Femur (tissue), 1 donor: ENCODE data around the gene PRMT1.
"Not testable (repeated sequence)": the region's sequence is repeated elsewhere in the genome, so short reads cannot be mapped to it uniquely, and the experiment has no call there.

Source experiments
- DNase-seq: peaks from one replicate; pipeline ENCODE4 v3.0.0-alpha.2; 2017

PRMT1 gene

DNA sequence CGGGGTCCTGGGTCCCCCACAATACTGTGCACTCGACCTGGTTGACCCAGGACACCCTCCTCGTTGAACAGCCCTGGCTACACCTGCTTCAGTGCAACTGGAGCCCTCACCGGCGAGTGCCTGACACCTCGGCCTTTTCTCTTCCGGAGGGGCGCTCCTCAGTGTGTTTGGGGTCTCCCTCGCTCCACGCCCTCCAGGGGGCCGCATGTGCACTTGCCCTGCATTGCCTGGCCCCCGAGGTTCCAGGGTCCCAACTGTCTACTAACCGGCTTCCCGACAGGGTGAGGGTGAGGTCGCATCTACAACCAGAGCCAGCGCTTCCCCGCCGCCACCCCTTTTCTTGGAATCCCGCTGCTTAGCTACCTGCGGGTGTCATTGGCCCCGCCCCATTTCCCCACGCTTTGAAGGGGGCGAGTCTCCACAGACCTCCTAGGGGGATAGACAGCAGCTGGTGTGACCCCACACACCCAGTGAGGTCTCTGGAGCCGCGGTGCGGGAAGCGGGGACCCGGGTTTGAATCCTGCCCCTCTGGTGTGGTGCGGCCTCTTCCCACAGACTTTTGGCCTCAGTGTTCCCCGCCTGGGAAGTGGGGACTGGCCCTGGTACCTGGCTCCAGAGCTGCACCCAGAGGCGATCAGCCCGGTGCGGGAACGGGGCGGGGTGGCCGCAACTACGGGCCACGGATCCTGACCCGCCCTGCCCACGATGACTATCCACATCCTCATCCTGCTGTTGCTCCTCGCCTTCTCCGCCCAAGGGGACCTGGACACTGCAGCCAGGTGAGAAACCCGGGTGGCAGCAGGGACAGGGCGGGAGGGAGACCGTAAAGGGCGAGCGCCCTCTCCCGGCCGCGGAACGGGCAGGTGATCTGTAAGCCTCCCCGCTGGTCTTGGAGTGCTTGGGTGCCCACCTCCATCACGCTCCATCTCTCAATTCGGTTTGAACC is 12.3 kb downstream of the PRMT1 start, which contains the start of gene ADM5:
Gene ADM5, plus strand, starts transcription at position 462 of the 946 bp plus-strand sequence. Its CDS starts 244 bp downstream, at position 706.
- no peak for DNase-seq

DNA sequence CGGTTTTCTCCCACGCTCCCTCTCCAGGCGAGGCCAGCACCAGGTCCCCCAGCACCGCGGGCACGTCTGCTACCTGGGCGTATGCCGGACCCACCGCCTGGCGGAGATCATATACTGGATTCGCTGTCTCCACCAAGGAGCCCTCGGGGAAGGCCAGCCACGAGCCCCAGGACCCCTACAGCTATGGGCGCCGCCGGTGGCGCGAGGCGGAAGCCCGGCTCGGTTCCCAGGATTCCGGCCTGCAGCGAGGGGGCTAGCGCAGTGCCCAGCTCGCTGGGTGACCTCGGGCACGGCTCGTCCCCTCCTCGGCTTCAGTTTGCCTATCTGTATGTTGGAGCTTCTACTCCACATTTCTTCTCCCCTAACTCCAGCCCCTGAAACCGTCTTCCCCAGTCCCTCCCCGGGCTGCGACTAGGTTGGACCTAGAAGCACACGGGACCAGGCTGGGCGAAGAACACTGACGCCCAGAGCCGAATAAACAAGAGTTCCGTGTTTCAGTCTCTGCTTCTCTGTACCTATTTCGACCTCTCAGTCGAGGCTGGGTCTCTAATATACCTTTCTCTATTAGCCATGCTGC is 13.1 kb downstream of the PRMT1 start:
- no peak for DNase-seq

DNA sequence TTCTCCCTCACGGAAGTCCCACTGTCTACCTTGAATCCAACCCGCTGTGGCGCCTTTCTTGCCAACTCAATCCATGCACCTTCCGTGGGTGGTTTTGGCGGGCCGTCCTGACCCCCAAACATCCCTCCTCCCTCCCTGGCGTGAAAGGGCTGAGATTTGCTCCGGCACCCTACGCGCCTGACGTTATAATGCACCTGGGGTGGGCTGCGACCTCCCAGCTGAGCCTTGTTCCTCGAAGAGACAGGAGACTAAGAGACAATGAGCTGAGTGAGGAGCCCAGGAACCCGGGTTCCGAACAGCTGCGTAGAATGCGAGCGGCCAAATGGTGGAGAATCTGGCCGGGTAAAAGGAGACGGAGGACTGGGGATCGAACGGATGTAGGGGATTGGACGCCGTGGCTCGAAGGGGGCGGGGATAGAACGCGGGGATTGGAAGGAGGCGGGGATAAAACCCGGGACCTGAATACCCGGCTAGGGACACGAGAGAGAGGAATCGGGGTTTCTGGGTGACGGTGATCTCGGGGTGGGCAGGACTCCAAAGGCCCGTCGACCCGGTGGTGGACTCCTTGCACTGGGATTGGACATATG is 13.7 kb downstream of the PRMT1 start, which contains the start of gene CPT1C:
Gene CPT1C, plus strand, starts transcription at position 461 of the 587 bp plus-strand sequence. CDS start 1,137 bp downstream, outside the sequence.
- DNase-seq = peak; percentile 87

DNA sequence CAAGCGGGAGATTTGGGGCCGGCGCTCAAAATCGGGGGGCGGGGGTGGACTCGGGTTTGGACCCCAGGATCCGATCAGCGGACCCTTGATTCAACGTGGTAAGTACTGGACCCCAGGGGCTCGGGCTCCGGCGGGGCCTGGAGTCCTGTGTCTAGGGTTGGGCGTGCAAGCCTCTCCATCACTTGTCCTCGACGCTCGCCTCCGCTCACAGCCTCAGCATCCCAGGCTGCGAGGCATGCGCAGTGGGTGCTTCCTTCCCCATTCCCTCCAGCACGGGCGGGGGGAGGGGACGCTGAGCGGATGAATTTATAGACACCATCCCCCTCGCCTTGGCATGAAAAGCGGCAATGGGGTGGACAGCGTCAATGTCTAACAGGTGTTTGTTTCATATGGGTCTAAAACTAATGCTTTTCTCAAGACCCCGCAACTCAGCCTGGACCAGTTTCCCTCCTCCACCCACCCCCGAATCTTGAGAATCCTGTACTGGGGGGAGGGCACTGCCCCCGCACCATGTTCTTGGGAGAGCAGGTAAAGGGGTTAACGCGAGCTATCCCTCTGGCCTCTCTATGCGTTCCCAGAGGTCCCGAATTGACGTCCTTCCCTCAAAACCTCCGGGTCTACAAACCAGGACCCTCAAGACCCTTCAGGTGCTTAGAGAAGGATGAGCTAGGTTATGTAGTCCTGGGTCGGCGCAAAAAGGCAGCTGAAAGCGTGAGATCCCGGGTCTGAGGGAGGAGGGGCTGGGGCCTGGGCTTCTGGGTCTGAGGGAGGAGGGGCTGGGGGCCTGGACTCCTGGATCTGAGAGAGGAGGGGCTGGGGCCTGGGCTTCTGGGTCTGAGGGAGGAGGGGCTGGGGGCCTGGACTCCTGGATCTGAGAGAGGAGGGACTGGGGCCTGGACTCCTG is 14.4 kb downstream of the PRMT1 start:
- DNase-seq = peak; percentile 81

DNA sequence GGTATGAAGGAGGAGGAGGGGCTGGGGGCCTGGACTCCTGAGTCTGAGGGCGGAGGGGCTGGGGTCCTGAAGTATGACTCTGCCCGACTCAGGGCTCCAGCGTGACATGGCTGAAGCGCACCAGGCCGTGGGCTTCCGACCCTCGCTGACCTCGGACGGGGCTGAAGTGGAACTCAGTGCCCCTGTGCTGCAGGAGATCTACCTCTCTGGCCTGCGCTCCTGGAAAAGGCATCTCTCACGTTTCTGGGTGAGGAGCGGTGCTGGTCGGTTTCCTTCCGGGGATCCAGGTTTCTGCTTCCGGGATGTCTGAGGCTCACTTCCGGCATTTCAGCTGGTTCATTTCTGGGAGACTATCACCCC is 15.1 kb downstream of the PRMT1 start:
- DNase-seq = no peak

DNA sequence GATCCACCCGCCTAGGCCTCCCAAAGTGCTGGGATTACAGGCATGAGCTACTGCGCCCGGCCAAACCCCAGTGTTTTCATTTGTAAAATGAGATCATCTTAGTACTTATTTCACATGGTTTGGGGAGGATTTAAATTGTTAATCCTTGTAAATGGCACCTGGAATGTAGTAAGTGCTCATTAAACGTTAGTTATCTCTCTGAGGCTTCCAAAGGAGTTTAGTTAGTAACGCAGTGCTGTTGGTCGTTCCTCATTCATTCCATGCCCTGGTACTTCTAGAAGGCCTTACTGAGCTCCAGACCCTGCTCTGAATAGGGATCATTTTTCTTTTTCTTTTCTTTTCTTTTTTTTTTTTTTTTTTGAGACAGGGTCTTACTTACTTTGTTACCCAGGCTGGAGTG is 19.0 kb downstream of the PRMT1 start:
- DNase-seq = no peak

DNA sequence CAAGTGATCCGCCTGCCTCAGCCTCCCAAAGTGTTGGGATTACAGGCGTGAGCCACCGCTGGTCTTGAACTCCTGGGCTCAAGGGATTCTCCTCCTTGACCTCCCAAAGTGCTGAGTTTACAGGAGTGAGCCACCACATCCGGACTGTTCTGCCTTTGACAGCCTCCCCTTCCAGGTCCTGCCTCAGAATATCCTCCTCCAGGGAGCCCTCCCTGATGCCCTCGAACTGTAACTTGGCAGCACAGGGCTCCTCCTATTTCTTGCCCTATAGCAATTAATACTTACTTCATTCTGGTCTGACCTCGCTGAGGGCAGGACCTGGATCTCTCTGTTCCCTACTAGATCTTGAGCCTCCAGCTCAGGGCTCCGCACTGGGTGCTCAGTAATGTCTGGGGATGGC is 19.8 kb downstream of the PRMT1 start:
- DNase-seq = no peak

DNA sequence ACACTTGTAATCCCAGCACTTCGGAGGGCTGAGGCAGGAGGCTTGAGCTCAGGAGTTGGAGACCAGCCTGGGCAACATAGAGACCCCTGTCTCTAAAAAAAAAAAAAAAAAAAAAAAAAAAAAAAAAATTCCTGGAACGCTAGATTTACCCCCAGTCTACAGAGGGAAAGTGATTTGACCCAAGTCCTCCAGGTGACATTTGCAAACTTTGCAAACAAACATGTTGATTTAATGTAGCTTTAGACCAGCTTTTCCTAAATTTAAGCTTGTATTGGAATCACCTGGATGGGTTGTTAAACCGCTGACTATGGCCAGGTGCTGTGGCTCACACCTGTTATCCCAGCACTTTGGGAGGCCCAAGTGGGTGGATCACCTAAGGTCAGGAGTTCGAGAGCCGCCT is 22.3 kb downstream of the PRMT1 start:
- DNase-seq = no peak

DNA sequence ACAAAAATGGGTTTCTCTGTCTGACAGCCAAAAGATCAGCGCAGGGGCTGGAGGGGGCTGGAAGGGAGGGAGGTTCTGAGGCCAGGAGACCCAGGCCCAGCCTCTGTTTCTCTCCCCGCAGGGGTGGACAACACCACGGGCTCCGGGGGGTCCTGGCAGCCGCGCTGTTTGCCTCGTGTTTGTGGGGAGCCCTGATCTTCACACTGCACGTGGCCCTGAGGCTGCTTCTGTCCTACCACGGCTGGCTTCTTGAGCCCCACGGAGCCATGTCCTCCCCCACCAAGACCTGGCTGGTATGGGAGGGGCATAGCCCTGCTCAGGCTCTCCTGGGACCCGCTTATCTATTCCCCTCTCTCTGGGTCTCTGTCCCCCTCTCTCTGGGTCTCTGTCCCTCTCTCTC is 23.5 kb downstream of the PRMT1 start:
- no peak for DNase-seq

DNA sequence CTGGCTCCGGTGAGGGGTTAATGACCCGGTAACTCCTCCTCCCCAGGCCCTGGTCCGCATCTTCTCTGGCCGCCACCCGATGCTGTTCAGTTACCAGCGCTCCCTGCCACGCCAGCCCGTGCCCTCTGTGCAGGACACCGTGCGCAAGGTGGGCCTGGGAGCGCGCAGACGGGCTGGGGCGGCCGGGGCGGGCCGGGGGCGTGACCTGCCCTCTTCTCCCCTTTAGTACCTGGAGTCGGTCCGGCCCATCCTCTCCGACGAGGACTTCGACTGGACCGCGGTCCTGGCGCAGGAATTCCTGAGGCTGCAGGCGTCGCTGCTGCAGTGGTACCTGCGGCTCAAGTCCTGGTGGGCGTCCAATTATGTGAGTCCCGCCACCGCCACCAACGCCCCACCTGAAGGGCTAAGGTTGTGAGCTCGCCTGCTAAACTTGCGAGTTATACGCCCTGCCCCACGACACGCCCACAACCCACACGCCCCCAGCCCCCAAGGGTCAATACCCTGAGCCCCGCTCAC is 24.3 kb downstream of the PRMT1 start:
- DNase-seq = no peak

DNA sequence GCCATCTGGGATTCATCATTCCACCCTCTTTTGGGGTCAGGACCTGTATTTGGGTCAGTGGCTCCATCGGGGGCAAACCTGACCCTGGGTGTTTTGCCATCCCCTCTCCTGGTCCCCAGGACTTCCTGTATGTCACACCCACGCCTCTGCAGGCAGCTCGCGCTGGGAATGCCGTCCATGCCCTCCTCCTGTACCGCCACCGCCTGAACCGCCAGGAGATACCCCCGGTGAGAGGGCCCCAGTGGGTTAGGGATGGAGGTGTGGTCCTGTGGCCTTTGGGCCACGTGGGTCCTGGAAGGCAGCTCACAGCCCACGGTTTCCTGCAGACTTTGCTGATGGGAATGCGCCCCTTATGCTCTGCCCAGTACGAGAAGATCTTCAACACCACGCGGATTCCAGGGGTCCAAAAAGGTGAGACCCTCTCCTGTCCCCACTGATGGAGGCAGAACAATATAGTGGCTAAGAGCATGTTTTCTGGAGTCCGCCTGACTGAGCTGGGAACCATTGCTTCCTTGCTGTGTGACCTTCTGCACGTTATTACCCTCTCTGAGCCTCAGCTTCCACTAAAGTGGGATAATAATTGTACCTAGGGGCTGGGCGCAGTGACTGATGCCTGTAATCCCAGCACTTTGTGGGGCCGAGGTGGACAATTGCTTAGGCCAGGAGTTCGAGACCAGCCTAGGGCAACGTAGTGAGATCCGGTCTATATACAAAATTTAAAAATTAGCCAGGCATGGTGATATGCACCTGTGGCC is 28.0 kb downstream of the PRMT1 start:
- no peak for DNase-seq

DNA sequence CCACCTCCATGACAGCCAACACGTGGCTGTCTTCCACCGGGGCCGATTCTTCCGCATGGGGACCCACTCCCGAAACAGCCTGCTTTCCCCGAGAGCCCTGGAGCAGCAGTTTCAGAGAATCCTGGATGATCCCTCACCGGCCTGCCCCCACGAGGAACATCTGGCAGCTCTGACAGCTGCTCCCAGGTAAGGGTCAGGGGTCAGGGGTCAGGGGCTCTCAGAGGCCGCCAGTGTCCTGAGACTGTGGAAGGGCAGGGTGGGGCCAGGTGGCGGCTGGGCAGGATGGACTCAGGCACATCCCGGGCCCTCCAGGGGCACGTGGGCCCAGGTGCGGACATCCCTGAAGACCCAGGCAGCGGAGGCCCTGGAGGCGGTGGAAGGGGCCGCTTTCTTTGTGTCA is 28.8 kb downstream of the PRMT1 start:
- DNase-seq = no peak

DNA sequence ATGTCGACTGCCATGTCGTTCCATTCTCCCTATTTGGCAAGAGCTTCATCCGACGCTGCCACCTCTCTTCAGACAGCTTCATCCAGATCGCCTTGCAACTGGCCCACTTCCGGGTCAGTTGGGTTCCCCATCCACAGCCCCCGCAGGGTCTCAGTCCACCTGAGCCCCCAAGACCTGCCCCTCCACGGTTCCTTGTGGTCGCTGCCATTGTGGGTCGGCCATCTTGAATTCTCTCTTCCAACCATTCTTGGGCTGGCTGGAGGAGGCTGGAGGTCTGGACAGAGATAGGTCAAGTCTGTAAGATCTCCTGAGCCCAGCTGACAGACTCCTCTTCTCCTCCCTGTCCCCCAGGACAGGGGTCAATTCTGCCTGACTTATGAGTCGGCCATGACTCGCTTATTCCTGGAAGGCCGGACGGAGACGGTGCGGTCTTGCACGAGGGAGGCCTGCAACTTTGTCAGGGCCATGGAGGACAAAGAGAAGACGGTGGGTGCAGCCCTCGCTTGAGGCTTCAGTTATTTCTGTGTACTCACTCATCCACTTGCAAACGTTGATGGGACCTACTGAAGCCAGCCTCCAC is 33.4 kb downstream of the PRMT1 start:
- DNase-seq = no peak

DNA sequence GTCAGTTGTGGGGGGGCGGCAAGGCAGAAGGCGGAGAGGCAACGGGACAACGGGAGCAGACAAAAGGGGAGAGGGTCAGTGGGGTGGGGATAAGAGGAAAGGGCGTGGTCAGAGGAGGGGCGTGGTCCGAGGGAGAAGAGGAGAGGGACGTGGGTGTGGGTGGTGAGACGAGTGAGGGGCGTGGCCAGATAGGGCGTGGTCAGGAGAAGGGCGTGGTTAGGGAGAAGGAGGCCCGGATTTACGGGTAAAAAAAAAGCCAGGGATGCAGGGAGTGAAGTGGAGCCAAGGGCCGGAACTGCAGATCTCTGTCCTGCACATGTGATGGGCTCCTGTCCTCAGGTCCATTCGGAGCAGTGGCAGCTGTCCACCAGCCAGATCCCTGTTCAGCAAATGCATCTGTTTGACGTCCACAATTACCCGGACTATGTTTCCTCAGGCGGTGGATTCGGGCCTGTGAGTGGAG is 35.4 kb downstream of the PRMT1 start:
- DNase-seq = no peak

DNA sequence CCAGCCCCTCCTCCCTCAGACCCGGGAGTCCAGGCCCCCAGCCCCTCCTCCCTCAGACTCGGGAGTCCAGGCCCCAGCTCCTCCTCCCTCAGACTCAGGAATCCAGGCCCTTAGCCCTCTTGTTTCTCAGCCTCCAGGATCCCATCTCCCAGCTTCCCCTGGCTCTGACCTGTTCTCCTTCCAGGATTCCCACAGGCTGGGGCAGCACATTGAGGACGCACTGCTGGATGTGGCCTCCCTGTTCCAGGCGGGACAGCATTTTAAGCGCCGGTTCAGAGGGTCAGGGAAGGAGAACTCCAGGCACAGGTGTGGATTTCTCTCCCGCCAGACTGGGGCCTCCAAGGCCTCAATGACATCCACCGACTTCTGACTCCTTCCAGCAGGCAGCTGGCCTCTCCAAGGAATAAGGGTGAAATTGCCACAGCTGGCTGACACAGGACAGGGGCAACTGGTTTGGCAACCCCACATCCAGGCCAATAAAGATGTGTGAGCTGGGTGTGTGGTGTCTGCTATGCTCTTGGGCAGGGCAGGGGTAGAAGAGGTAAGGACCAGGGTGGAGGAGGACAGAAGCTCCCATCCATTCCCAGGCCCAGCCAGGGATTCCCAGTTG is 36.3 kb downstream of the PRMT1 start:
- DNase-seq = no peak

DNA sequence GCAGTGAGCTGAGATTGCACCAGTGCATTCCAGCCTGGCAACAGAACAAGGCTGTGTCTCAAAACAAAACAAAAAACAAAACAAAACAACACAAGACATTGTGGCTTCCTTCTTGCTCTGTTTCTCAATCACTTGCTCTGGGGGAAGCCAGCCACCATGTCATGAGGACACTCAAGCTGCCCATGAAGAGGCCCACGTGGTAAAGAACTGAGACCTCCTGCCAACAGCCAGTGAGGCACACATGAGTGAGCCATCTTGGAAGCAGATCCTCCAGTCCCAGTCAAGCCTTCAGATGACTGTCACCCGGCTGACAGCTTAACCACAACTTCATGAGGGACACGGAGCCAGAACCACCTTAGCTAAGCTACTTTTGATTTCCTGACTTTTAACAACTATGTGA is 39.1 kb downstream of the PRMT1 start:
- no peak for DNase-seq

DNA sequence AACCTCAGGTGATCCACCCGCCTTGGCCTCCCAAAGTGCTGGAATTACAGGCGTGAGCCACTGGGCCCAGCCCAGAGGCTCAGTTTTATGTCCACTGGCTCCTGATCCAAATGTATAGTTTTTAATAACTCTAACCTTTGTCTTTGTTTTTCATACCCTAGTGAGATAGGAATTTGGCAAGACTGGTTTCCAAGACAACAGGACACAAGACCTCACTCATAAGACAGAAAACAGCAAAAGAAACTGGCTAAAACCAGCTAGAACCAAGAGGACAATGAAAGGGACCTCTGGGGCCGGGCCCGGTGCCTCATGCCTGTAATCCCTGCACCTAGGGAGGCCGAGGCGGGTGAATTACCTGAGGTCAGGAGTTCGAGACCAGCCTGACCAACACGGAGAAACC is 41.4 kb downstream of the PRMT1 start:
- DNase-seq = no peak

DNA sequence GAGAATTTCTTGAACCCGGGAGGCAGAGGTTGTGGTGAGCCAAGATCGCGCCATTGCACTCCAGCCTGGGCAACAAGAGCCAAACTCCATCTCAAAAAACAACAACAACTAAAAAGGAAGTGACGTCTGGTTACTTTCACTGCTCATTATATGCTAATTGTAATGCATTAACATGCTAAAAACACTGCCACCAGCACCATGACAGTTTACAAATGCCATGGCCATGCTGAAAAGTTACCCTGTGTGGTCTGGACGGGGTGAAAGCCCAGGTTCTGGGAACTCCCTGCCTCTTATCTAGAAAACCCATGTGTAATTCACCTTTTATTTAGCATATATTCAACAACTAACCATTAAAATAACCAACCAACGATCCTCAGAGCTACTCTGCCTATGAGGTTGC is 41.9 kb downstream of the PRMT1 start:
- DNase-seq = no peak

DNA sequence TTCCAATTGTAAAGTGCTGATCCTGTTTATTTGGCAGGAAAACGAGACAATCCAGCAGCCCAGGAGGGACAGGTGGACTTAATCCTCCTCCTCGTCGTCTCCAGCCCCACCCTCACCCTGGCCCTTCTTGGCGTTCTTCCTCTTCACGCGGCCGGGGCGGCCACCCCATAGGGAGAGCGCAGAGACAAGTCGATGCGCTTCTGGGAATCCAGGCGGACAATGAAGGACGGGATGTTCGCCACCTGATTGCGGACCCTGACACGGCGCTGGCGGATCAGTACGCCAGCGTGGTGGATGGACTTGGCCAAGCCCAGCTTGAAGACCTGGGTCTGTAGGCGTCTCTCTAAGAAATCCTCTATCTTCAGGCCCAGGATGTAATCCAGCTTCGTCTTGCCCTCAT is 42.3 kb downstream of the PRMT1 start:
- not testable (repeated sequence) for DNase-seq

DNA sequence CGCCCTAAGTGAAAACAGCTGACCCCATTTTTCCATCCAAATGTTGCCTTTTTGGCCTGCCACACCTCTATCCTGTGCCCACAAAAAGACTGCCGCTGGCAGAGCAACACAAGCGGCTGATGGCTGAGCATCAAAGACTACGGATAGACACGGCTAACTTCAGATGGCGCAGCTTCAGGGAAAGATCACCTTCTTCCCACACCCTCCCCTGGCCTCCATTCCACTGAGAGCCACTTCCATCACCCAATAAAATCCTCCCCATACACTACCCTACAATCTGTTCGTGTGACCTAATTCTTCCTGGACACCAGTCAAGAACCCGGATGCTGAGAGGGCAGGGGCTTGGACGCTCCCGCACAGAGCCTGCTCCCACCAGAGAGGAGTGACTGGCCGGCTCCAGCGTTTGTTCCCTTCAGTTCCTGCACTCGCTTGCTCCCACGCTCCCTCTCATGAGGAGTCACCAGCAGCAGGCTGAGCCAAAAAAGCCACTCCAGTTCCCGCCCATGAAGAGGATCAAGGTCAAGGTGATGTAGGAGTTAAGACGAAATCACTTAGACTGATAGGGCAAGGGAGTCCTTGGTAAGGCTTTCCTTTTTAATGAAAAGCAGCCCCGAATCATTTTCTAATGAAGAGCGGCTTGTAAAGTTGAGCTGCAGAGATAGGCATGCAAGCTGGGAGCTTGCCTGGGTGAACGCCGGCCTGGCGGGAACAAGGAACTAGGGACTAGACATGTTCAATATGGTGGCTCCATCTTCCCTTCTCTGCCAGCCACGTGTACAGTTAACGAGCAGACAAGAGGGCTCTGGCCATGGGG is 50.4 kb downstream of the PRMT1 start:
- DNase-seq = peak; percentile 62
